ENCODE measurements around the gene TAS2R30.
"Not testable (repeated sequence)": the region's sequence is repeated elsewhere in the genome, so short reads cannot be mapped to it uniquely, and the experiment has no call there.

The TAS2R30 gene

GRCh38 chr12:11134305-11134704 lies at the start of gene TAS2R30:
Gene TAS2R30, minus strand, starts transcription at chr12:11134644. Its CDS starts 400 bp downstream, at chr12:11134244.
- no peak for DNase-seq

- DNase-seq, result no peak
These were observed 48.6 kb upstream of the TAS2R30 start for GRCh38 chr12:11183011-11183410.

DNA sequence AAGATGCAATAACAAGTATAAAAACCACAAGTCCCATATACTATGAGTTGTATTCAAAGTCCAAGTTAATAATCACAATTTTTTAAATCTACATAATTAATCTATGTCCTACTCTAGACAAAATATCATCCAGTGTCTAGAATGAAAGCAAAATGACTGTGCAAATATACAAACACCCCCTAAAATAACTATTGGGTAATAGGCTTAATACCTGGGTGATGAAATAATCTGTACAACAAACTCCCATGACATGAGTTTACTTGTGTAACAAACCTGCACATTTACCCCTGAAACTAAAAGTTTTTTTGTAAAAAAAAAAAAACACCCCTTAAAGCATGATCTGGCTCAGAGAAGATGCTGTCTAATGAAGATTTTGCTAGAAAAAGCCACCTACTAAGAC lies 48.1 kb upstream of the TAS2R30 start:
- no peak for DNase-seq

DNA sequence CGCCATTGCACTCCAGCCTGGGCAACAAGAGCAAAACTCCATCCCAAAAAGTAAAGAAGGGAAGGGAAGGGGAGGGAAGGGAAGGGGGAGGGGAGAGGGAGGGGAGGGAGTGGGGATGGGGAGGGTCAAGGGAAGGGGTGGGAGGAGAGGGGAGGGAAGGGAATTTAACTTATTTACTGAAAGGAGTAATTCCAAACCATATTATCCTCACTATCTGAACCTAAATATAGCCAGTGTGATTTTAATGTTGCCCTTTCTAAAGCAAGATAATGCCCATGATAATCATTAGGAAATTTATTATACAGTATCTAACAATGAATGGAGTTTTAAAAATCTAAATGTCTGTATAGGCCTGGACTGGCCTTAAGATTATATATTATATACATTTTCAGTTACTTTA lies 43.8 kb upstream of the TAS2R30 start:
- no peak for DNase-seq

- no peak for DNase-seq
These were observed 39.6 kb upstream of the TAS2R30 start for GRCh38 chr12:11174022-11174421.

DNA sequence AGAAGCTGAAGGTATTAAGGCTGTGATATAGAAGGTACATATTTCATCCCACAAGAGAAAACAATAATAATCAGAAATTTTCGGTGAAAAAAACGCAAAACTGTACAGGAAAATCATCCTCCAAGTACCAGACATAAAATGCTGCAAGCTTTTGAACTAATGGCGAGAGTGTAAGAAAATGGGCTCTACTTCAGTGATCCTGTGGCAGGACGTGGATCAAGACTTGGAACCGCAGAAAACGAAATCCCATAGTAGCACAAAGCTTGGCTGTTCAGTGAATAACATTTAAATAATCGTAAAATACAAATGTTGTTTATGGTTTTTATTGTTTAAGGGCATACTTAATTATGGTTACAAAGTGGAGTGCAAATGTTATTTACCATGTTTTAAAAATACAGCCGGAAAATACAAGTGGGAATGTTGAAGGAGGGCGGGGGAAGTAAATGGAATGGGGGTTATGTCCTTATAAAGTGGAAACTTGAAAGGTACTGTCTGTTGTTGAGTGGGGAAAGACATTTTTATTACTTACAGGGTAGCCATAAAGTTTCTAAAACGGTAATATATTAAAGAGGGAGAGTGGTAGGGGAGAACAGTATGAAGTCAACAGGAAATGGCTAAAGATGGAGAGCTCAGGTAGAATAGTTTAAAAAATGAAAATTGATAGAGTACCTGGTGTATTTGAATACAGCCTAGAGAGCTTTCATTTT lies 37.7 kb upstream of the TAS2R30 start:
- DNase-seq, result no peak

DNA sequence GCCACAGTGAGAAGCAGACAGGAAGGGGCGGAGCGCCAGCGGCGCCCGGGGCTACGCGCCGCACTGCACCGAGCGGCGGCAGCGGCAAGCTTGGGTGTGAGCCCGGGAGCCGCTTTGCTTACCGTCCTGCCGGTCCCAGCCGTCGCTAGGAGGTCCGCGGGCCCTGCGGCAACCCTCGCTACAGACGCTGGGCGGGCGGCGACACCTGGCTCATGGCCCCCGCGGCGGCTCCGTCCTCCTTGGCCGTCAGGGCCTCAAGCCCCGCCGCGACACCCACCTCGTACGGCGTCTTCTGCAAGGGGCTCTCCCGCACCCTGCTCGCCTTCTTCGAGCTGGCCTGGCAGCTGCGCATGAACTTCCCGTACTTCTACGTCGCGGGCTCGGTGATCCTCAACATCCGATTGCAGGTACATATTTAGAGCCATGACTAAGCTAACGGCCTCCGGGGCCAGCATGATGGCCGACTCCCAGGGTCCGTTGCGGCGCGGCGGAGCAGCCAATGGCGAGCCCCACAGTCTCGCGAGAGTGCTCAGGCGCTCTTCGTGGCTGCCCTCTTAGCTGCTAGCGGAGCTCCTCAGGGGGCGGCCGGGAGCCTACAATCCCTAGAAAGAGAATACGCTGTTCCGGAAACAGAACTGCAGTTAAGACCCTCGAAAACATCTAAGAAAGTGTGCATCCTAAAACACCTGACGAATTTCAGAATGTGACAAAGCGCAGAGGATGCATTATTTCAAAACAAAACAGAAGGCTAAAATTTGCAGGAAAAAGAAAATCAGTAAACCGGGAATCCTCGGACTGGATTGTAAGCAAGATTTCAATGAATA lies 36.9 kb upstream of the TAS2R30 start, which contains the start of gene SMIM10L1:
TSS of gene SMIM10L1 (plus strand) at position 50 of the 824 bp plus-strand sequence. CDS start at position 213, 163 bp downstream.
- DNase-seq, result peak; percentile 80

DNA sequence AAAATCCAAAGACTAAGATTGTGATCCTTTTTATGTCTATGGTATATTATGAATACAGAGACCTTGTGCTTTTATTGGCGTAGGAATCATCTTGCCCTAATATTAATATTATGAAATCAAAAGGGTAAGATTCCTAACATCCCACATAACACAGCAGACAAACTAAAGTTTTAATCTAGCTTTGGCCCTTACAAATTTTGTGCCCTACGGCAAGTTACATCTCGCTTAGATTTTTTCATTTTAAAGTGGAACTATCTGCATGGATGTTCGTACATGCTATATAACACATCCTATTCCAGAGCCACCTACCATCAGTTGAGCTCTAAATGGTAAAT lies 36.3 kb upstream of the TAS2R30 start:
- no peak for DNase-seq

DNA sequence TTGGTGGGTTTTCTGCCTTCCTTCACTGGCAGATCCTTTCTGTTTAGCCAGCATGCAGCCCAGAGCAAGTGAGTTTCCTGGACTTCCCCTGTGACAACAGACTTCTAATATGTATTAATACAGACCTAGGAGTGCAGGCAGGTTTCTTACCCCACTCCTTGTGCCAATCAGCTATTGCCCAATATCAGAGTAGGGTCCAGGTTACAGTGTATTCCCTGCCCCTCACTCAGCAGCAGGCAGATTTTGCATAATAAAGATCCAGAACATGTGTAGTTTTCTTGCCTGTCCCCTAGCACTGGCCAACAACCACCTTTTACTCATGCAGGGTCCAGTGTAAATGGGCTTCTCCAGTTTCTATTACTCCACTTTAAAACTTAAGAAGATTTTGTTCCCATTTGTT lies 31.9 kb upstream of the TAS2R30 start:
- DNase-seq, result no peak

DNA sequence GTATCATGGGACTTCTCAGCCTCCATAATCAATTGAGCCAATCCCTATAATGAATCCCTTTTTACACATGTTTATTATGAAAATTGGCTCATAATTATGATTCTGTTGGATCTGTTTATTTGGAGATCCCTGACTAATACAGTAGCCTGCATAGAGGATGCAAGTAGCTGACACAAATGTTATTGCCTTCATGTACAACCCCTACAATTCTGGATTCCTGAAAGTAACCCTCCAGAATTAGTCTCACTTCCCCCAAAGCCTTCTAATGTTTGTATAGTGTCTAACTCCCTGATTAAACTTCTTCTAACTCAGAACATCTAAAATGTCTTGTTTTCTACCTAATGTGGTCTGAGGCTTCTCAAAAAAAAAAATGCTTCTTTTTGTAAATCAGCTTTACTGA lies 29.9 kb upstream of the TAS2R30 start:
- no peak for DNase-seq

DNA sequence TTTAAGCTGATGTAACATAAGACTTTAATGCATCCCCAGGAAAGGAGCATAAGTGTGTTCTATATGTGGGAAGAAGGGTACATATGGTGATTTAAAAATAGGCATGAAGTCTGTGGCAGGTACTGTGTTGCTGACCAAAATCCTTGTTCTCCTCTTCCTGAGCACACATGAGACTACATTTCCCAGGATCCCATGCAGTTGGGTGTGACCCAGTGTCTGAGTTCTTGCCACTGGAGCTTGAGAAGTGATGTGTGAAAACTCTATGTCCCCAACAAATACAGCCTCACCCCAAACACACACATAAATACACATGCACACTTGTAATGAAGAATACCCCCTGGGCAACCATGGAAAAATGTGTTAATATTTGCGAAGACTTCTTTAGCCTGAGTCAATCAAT lies 28.1 kb upstream of the TAS2R30 start:
- DNase-seq, result no peak

GRCh38 chr12:11158885-11159444 lies 24.5 kb upstream of the TAS2R30 start:
- no peak for DNase-seq

DNA sequence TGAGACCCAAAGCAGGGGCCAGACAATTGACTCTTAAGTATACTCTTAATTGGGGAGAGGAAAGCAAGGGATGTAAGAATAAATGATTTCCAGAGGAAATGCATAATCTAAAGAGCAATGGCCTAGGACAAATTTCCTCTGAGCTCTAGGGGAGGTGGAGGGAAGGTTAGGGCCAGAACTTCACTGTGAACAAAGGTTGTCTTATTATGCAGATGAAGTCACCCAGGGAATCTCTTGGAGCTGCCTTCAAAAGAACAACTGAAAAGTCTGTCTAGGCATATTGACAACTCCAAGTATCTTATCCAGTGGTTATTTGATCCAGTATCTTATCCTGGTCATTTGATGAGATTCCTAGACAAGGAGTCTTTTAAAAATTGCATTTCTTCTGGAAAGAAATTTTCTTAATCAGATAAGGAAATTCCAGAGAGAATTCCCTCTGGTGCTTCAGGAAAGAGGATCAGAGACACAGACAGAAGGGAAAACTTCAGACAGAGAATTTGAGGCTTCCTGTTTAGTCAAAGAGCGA lies 20.0 kb upstream of the TAS2R30 start:
- DNase-seq, result no peak

GRCh38 chr12:11152725-11153124 lies 18.3 kb upstream of the TAS2R30 start:
- DNase-seq, result no peak

DNA sequence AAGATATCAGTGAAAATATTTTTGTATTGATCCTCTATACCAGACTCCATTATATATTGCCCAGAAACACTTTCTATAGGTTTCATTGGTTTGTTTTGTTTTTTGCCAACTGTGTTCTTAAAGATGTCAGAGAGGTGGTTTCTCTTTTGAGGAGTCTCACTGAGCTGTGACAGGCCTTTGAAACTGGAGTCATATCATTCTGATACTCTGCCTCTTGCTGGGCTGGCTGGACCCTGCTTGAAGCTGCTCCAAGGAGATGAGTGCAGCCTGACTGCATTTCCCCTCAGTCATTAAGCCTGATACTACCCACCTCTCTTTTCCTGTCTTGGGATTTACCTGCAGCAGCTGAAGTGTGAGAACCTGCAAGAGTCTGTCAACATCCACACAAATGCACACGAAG lies 16.4 kb upstream of the TAS2R30 start:
- DNase-seq, result no peak

GRCh38 chr12:11147420-11147819 lies 13.0 kb upstream of the TAS2R30 start:
- no peak for DNase-seq

GRCh38 chr12:11144297-11144696 lies 9.9 kb upstream of the TAS2R30 start:
- DNase-seq, result no peak

DNA sequence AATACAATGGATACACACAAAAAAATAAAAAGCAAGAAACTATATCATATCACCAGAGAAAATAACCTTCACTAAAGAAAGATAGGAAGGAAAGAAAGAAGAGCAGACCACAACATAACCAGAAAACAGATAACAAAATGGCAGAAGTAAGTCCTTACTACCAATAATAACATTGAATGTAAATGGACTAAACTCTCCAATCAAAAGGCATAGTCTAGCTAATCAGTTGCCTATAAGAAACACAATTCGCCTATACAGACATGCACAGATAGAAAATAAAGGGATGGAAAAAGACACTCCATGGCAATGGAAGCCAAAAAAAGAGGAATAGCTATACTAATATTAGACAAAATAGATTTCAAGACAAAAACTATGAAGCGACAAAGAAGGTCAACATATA lies 8.9 kb upstream of the TAS2R30 start:
- DNase-seq, result no peak

- no peak for DNase-seq
These were observed 1.6 kb upstream of the TAS2R30 start for GRCh38 chr12:11136075-11136474.

GRCh38 chr12:11133816-11134215 lies 628 bp downstream of the TAS2R30 start:
- DNase-seq, result no peak

GRCh38 chr12:11133162-11133561 lies 1.3 kb downstream of the TAS2R30 start:
- no peak for DNase-seq

- no peak for DNase-seq
These were observed 3.4 kb downstream of the TAS2R30 start for GRCh38 chr12:11130999-11131398.

GRCh38 chr12:11130382-11130781 lies 4.1 kb downstream of the TAS2R30 start:
- no peak for DNase-seq

- not testable (repeated sequence) for DNase-seq
These were observed 20.3 kb downstream of the TAS2R30 start for GRCh38 chr12:11114130-11114529.

Measured in SIG-M5 (cell line).